GM12865 (cell line): ENCODE measurements around the gene MSH6.

ENCODE experiments used
- DNase-seq: peaks from one replicate; pipeline ENCODE4 v3.0.0; 2010; ENCODE audit warnings: low read depth
- H3K4me3 ChIP-seq: 2 replicates; pipeline ENCODE4 v1.5.1; 2011; ENCODE audit warnings: mild to moderate bottlenecking, low read depth, low read length, control low read depth
- CTCF ChIP-seq: IDR thresholded peaks from 2 replicates; pipeline ENCODE4 v1.5.1; 2011; ENCODE audit warnings: low read length, control low read depth, low read depth, inconsistent platforms; ENCODE audit not compliant: insufficient read depth; ENCODE audit errors: missing control alignments

Gene MSH6

GRCh38 chr2:47782671-47783485 is at the start of gene MSH6:
MSH6 (plus strand) TSS chr2:47783145; CDS start chr2:47783234, 89 bp downstream.
- DNase-seq: peak; percentile 93
- H3K4me3 ChIP-seq: peak within 1 kb of the TSS; percentile 94
- TF ChIP-seq CTCF: no peak

GRCh38 chr2:47735136-47735869 is 47.6 kb upstream of the MSH6 start:
- H3K4me3 ChIP-seq: no peak overlapping the region
- TF ChIP-seq CTCF: no peak
- DNase-seq: no peak

- no peak overlapping the region for H3K4me3 ChIP-seq
- no peak for TF ChIP-seq CTCF
- peak; percentile 46 for DNase-seq
Measured at GRCh38 chr2:47735912-47736311, 47.0 kb upstream of the MSH6 start.

- H3K4me3 ChIP-seq: no peak overlapping the region
- TF ChIP-seq CTCF: no peak
- no peak for DNase-seq
Measured at GRCh38 chr2:47737191-47737975, 45.6 kb upstream of the MSH6 start.

- H3K4me3 ChIP-seq: no peak overlapping the region
- TF ChIP-seq CTCF: no peak
Measured at GRCh38 chr2:47738331-47738730, 44.6 kb upstream of the MSH6 start.

GRCh38 chr2:47741101-47741500 is 41.8 kb upstream of the MSH6 start:
- DNase-seq: no peak
- H3K4me3 ChIP-seq: no peak overlapping the region
- TF ChIP-seq CTCF: no peak

More at GRCh38 chr2:47738331-47738730, 44.6 kb upstream of the MSH6 start:
- DNase-seq: no peak
